K562 (cell line): Measurements from ENCODE around the gene GATAD2B. TPM values are rescaled to one million over a fixed set of nuclear protein-coding genes. Genes with fewer than 3 reads are reported as not detected.

Experiments used
- CUX1 ChIP-seq: fragments of 200-800 bp; sonication (Bioruptor generic); IDR thresholded peaks from 2 replicates; pipeline ENCODE4 v1.6.1; 2016; ENCODE audit warnings: missing genetic modification characterization, missing compliant biosample characterization
- DPF2 ChIP-seq: fragments of 450-650 bp; IDR thresholded peaks from 2 replicates; pipeline ENCODE4 v1.6.1; 2016
- GTF2B ChIP-seq: IDR thresholded peaks from 2 replicates; pipeline ENCODE4 v1.6.1; 2011; ENCODE audit not compliant: insufficient read length; ENCODE audit errors: extremely low read depth
- MTA3 ChIP-seq: fragments of 450-650 bp; formaldehyde crosslinking; IDR thresholded peaks from 2 replicates; pipeline ENCODE4 v1.6.1; 2017; ENCODE audit warnings: mild to moderate bottlenecking, borderline replicate concordance
- NCOR1 ChIP-seq: fragments of 450-650 bp; IDR thresholded peaks from 2 replicates; pipeline ENCODE4 v1.6.1; 2016; ENCODE audit warnings: mild to moderate bottlenecking, moderate library complexity
- PKNOX1 ChIP-seq: fragments of 450-650 bp; IDR thresholded peaks from 2 replicates; pipeline ENCODE4 v1.6.1; 2016
- TAF1 ChIP-seq: IDR thresholded peaks from 2 replicates; pipeline ENCODE4 v1.6.1; 2011; ENCODE audit warnings: mild to moderate bottlenecking, low read length, moderate library complexity; ENCODE audit not compliant: insufficient read depth, control insufficient read depth, severe bottlenecking; ENCODE audit errors: extremely low read depth
- ZBTB11 ChIP-seq, 3 experiments: fragments of 200-800 bp in 1 of 3; fragments of 250-450 bp in 1 of 3; fragments of 450-650 bp in 1 of 3; sonication (Bioruptor Pico) in 1 of 3; sonication (Bioruptor generic) in 1 of 3; formaldehyde crosslinking in 1 of 3; IDR thresholded peaks; 2 replicates each; pipeline versions ENCODE4 v1.6.1 to v1.8.0; 2016 to 2022; ENCODE audit warnings: mild to moderate bottlenecking in 2 of 3, missing genetic modification characterization in 2 of 3, missing compliant biosample characterization in 1 of 3, moderate library complexity in 1 of 3
- ZBTB17 ChIP-seq: fragments of 450-650 bp; formaldehyde crosslinking; IDR thresholded peaks from 2 replicates; pipeline ENCODE4 v1.4.0; 2020; ENCODE audit warnings: mild to moderate bottlenecking
- ZKSCAN3 ChIP-seq: fragments of 250-450 bp; sonication (Bioruptor Pico); IDR thresholded peaks from 2 replicates; pipeline ENCODE4 v1.4.0; 2020
- ZNF324 ChIP-seq: fragments of 250-450 bp; sonication (Bioruptor Pico); IDR thresholded peaks from 2 replicates; pipeline ENCODE4 v1.4.0; 2020; ENCODE audit warnings: mild to moderate bottlenecking
- ZNF780A ChIP-seq: fragments of 250-450 bp; sonication (Bioruptor Pico); IDR thresholded peaks from 2 replicates; pipeline ENCODE4 v1.5.0; 2021; ENCODE audit warnings: mild to moderate bottlenecking
- polyA plus RNA-seq, 8 experiments: library from polyadenylated mRNA; depleted of rRNA in 4 of 8; stranded (reverse) in 5 of 8; unstranded in 3 of 8; fragments of >200 nt; fragmentation: Nextera tagmentation in 2 of 8; fragmentation: Illumina TruSeq in 1 of 8; extraction: Ambion mirVana in 2 of 8; extraction: Trizol in 1 of 8; gene quantifications; 2 replicates each; pipeline versions ENCODE4 v1.2.1 to v1.2.3, GENCODE V29; 2011 to 2014; ENCODE audit warnings: inconsistent platforms in 1 of 8, missing spikeins in 1 of 8
- total RNA-seq, 7 experiments: library from RNA; depleted of rRNA in 6 of 7; stranded (reverse); fragments of >200 nt in 6 of 7; fragmentation: Illumina TruSeq in 2 of 7; extraction: Trizol in 2 of 7; gene quantifications; 2 replicates each; pipeline versions ENCODE4 v1.2.1 to v1.2.3, GENCODE V29; 2011 to 2021; ENCODE audit warnings: low replicate concordance in 1 of 7
- TF ChIP-seq, protein P1 (sequence below): sonication (generic); formaldehyde crosslinking; IDR thresholded peaks from 2 replicates; pipeline ENCODE4 v1.8.1; 2022; ENCODE audit warnings: missing genetic modification reagents

Gene GATAD2B
- total and polyA plus RNA-seq, 9 of the 15 experiments (the other 6 are each of a cell fraction or from before 2014, with no cell fraction given), result 1.5 to 40.2 (median 4.9) TPM

DNA sequence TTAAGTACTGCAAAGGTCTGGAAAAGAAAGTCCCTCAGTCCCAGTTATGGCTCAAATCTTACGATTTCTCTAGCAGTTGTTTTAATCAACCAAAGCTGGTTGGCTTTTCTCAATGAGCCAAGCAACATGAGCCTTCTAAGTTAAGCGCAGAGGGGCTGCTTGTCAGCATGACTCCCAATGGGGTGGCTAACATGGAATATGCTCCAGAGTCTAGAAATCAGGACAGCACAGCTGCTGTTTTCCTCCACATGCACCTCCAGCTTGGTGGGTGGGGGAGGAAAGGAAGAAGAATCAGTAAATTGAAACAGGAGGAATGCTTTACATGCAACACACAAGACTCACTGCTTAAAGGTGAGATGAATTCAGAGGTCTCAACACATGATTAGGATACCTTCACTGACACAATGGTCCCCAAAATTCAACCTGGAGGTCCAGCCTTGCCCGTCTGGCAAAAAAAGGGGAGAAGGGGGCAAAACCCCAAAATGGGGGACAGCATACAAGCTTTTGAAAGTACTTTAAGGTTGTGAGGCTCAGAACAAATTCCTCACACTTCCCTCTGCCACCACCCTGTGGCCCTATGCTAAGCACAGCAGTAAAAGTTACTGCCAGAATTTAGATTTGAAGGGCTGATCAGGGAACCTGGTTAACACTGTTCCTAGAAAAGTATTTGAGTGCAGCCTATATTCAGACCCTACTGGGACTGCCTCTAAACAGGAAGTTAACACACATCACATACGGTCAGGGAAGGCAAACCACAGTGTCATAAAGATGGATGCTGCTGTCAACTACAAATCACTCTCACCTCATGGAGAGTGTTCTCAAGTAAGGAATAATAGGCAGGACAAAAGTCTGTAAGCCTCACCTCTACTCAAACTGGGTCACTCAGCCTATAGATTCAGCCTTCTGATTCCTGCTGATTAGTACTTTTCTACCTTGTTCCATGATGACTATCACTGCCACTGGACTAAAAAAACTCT, 2.6 kb downstream of the GATAD2B start (continued):
- TF ChIP-seq ZBTB11 (CRISPR knock-in tag; IDR thresholded peaks at IDR 0.05) (peak in 1 of 3 experiments; percentile 89; a peak in 3 of 6 replicates), GTF2B (no peak), PKNOX1 (peak; percentile 96), ZNF324 (CRISPR knock-in tag) (no peak), MTA3 (no peak), DPF2 (peak; percentile 57; the same call in 1 of the 2 replicates), ZKSCAN3 (CRISPR knock-in tag) (no peak), ZBTB17 (CRISPR knock-in tag) (no peak), CUX1 (no peak), TAF1 (peak; percentile 45), ZNF780A (CRISPR knock-in tag) (no peak), NCOR1 (peak; percentile 36; the same call in 1 of the 2 replicates)
- TF ChIP-seq, protein P1, sequence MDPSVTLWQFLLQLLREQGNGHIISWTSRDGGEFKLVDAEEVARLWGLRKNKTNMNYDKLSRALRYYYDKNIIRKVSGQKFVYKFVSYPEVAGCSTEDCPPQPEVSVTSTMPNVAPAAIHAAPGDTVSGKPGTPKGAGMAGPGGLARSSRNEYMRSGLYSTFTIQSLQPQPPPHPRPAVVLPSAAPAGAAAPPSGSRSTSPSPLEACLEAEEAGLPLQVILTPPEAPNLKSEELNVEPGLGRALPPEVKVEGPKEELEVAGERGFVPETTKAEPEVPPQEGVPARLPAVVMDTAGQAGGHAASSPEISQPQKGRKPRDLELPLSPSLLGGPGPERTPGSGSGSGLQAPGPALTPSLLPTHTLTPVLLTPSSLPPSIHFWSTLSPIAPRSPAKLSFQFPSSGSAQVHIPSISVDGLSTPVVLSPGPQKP (CRISPR knock-in tag), result no peak
